Neural cell (in vitro differentiated cells): Measurements from ENCODE around the gene ARHGAP10. TPM values are rescaled to one million over a fixed set of nuclear protein-coding genes. Genes with fewer than 3 reads are reported as not detected.

Experiments
- H2AFZ ChIP-seq: fragments of 200-600, 300-800 bp; sonication (generic), shearing (Covaris generic); 2 replicates; pipeline ENCODE4 v1.6.0; 2014; ENCODE audit warnings: low read depth, mild to moderate bottlenecking, antibody characterized with exemption, low read length, moderate library complexity
- H3F3A ChIP-seq: fragments of 200-600 bp; shearing (Covaris generic); 2 replicates; pipeline ENCODE4 v1.6.1; 2016; ENCODE audit warnings: mild to moderate bottlenecking, moderate library complexity, mixed read lengths, antibody characterized with exemption, low read length; ENCODE audit not compliant: insufficient read depth, poor library complexity, severe bottlenecking
- H3K27ac ChIP-seq: fragments of 200-600, 300-800 bp; sonication (generic), shearing (Covaris generic); 2 replicates; pipeline ENCODE4 v1.5.1; 2014; ENCODE audit warnings: mild to moderate bottlenecking, low read length, moderate library complexity
- H3K27me3 ChIP-seq: fragments of 300-800, 200-600 bp; sonication (generic), shearing (Covaris generic); 2 replicates; pipeline ENCODE4 v1.6.0; 2014; ENCODE audit warnings: mild to moderate bottlenecking, low read depth, low read length, moderate library complexity; ENCODE audit not compliant: insufficient read depth
- H3K36me3 ChIP-seq: fragments of 300-800, 200-600 bp; sonication (generic), shearing (Covaris generic); 2 replicates; pipeline ENCODE4 v1.5.1; 2014; ENCODE audit warnings: mild to moderate bottlenecking, antibody characterized with exemption, low read length, moderate library complexity; ENCODE audit not compliant: insufficient read depth
- H3K4me2 ChIP-seq: fragments of 300-800, 200-600 bp; sonication (generic), shearing (Covaris generic); 2 replicates; pipeline ENCODE4 v1.6.0; 2014; ENCODE audit warnings: mild to moderate bottlenecking, low read length
- H3K4me3 ChIP-seq: fragments of 300-800, 200-600 bp; sonication (generic), shearing (Covaris generic); 2 replicates; pipeline ENCODE4 v1.5.1; 2014; ENCODE audit warnings: mild to moderate bottlenecking, low read length, moderate library complexity
- H3K79me2 ChIP-seq: fragments of 200-600 bp; shearing (Covaris generic); replicated peaks from 2 replicates; pipeline ENCODE4 v1.6.0; 2014; ENCODE audit warnings: mild to moderate bottlenecking, low read length, moderate library complexity; ENCODE audit not compliant: insufficient read depth
- H3K9ac ChIP-seq: fragments of 300-800, 200-600 bp; sonication (generic), shearing (Covaris generic); 2 replicates; pipeline ENCODE4 v1.6.1; 2016; ENCODE audit warnings: mild to moderate bottlenecking, low read length, mixed read lengths
- H3K9me2 ChIP-seq: fragments of 200-600 bp; shearing (Covaris generic); 2 replicates; pipeline ENCODE4 v1.6.1; 2016; ENCODE audit warnings: mild to moderate bottlenecking, low read length, mixed read lengths; ENCODE audit not compliant: insufficient read depth
- H3K9me3 ChIP-seq: fragments of 200-600, 300-800 bp; sonication (generic), shearing (Covaris generic); 2 replicates; pipeline ENCODE4 v1.6.1; 2016; ENCODE audit warnings: mild to moderate bottlenecking, mixed run types, low read length, moderate library complexity, mixed read lengths
- H4K20me1 ChIP-seq: fragments of 200-600 bp; shearing (Covaris generic); 2 replicates; pipeline ENCODE4 v1.6.1; 2016; ENCODE audit warnings: mild to moderate bottlenecking, mixed run types; ENCODE audit not compliant: insufficient read depth
- EP300 ChIP-seq: fragments of 450-650 bp; conservative IDR thresholded peaks from 2 replicates; pipeline ENCODE4 v1.6.1; 2014; ENCODE audit warnings: antibody characterized with exemption, mild to moderate bottlenecking, moderate library complexity; ENCODE audit not compliant: poor library complexity, severe bottlenecking
- EZH2 ChIP-seq: fragments of 200-600, 300-800 bp; shearing (Covaris generic), sonication (generic); IDR thresholded peaks from 2 replicates; pipeline ENCODE4 v1.6.1; 2014; ENCODE audit warnings: antibody characterized with exemption, low read length, borderline replicate concordance, mild to moderate bottlenecking; ENCODE audit not compliant: insufficient read depth, poor library complexity, severe bottlenecking
- MXI1 ChIP-seq: fragments of 450-650 bp; conservative IDR thresholded peaks from 2 replicates; pipeline ENCODE4 v1.6.1; 2014; ENCODE audit warnings: antibody characterized with exemption, mild to moderate bottlenecking; ENCODE audit not compliant: poor library complexity, severe bottlenecking
- POLR2AphosphoS5 ChIP-seq: IDR thresholded peaks from 2 replicates; pipeline ENCODE4 v1.6.1; 2012
- RAD21 ChIP-seq: fragments of 450-650 bp; conservative IDR thresholded peaks from 2 replicates; pipeline ENCODE4 v1.6.1; 2014; ENCODE audit warnings: antibody characterized with exemption, mild to moderate bottlenecking, moderate library complexity
- REST ChIP-seq: IDR thresholded peaks from 2 replicates; pipeline ENCODE4 v1.6.1; 2012; ENCODE audit warnings: borderline replicate concordance
- SMC3 ChIP-seq: fragments of 450-650 bp; conservative IDR thresholded peaks from 2 replicates; pipeline ENCODE4 v1.6.1; 2014; ENCODE audit warnings: antibody characterized with exemption, mild to moderate bottlenecking, moderate library complexity; ENCODE audit not compliant: poor library complexity
- TAF1 ChIP-seq: IDR thresholded peaks from 2 replicates; pipeline ENCODE4 v1.6.1; 2012; ENCODE audit warnings: low read depth
- polyA plus RNA-seq: library from polyadenylated mRNA; depleted of rRNA; stranded (reverse); fragments of >200 nt; gene quantifications from 2 replicates; pipeline ENCODE4 v1.2.3, GENCODE V29; 2014
- TF ChIP-seq, protein P1 (sequence below): fragments of 450-650 bp; IDR thresholded peaks from 2 replicates; pipeline ENCODE4 v1.5.1; 2014; ENCODE audit warnings: antibody characterized with exemption, mild to moderate bottlenecking, moderate library complexity; ENCODE audit not compliant: poor library complexity, severe bottlenecking

Gene ARHGAP10
- polyA plus RNA-seq, 1 donor from 2014 or later: 1.2 TPM

GRCh38 chr4:148015468-148015867 is 283.6 kb downstream of the ARHGAP10 start:
- no peak overlapping the region for H3K9ac ChIP-seq
- H3K4me3 ChIP-seq: no peak overlapping the region
- H3K27ac ChIP-seq: no peak overlapping the region
- no peaks in the 10 kb centered on the region for H3K36me3 ChIP-seq
- H4K20me1 ChIP-seq: no peaks in the 10 kb centered on the region
- H3F3A ChIP-seq: no peaks in the 10 kb centered on the region
- no peaks in the 10 kb centered on the region for H3K9me2 ChIP-seq
- no peaks in the 10 kb centered on the region for H3K9me3 ChIP-seq
- no peak overlapping the region for H2AFZ ChIP-seq
- no peaks in the 10 kb centered on the region for H3K79me2 ChIP-seq
- TF ChIP-seq RAD21 (no peak), EZH2 (no peak), MXI1 (no peak), REST (no peak), EP300 (no peak), SMC3 (no peak), POLR2AphosphoS5 (no peak)
- no peaks in the 10 kb centered on the region for H3K27me3 ChIP-seq
- H3K4me2 ChIP-seq: no peak overlapping the region

GRCh38 chr4:148016063-148016637 is 284.3 kb downstream of the ARHGAP10 start:
- Histone ChIP-seq H3K79me2 (no peaks in the 10 kb centered on the region), H3K27ac (no peak overlapping the region), H2AFZ (no peak overlapping the region), H3K9ac (no peak overlapping the region), H3K9me2 (no peaks in the 10 kb centered on the region), H3K27me3 (no peaks in the 10 kb centered on the region), H4K20me1 (no peaks in the 10 kb centered on the region), H3K36me3 (no peaks in the 10 kb centered on the region), H3K4me2 (no peak overlapping the region), H3F3A (no peaks in the 10 kb centered on the region), H3K4me3 (no peak overlapping the region), H3K9me3 (no peaks in the 10 kb centered on the region)
- TF ChIP-seq RAD21 (no peak), REST (no peak), EZH2 (no peak), SMC3 (no peak), POLR2AphosphoS5 (no peak), MXI1 (no peak), EP300 (no peak), TAF1 (no peak)
- TF ChIP-seq, protein P1, sequence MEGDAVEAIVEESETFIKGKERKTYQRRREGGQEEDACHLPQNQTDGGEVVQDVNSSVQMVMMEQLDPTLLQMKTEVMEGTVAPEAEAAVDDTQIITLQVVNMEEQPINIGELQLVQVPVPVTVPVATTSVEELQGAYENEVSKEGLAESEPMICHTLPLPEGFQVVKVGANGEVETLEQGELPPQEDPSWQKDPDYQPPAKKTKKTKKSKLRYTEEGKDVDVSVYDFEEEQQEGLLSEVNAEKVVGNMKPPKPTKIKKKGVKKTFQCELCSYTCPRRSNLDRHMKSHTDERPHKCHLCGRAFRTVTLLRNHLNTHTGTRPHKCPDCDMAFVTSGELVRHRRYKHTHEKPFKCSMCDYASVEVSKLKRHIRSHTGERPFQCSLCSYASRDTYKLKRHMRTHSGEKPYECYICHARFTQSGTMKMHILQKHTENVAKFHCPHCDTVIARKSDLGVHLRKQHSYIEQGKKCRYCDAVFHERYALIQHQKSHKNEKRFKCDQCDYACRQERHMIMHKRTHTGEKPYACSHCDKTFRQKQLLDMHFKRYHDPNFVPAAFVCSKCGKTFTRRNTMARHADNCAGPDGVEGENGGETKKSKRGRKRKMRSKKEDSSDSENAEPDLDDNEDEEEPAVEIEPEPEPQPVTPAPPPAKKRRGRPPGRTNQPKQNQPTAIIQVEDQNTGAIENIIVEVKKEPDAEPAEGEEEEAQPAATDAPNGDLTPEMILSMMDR: no peak
